HepG2 (cell line): ENCODE measurements around the gene PPP3R1. TPM values are rescaled to one million over a fixed set of nuclear protein-coding genes. Genes with fewer than 3 reads are reported as not detected.
A peak's percentile ranks its signal among the peaks of the same experiment; 100 is the strongest.

Source experiments
- CEBPB ChIP-seq: IDR thresholded peaks from 2 replicates; pipeline ENCODE4 v1.6.1; 2011; ENCODE audit warnings: low read depth, low read length, improper control_type of control experiment, borderline replicate concordance
- DPF2 ChIP-seq: sonication (generic); formaldehyde crosslinking; IDR thresholded peaks from 2 replicates; pipeline ENCODE4 v1.4.0; 2020; ENCODE audit warnings: mild to moderate bottlenecking, low read depth, missing genetic modification reagents, borderline replicate concordance
- GABPA ChIP-seq, 2 experiments: IDR thresholded peaks; 2 replicates each; pipeline ENCODE4 v1.6.1; 2011 to 2016; ENCODE audit warnings: low read depth in 2 of 2, low read length in 1 of 2, missing biosample characterization in 1 of 2, missing genetic modification characterization in 1 of 2
- MAFG ChIP-seq: sonication (generic); formaldehyde crosslinking; IDR thresholded peaks from 2 replicates; pipeline ENCODE4 v1.5.1; 2020; ENCODE audit warnings: mild to moderate bottlenecking, missing genetic modification reagents
- NFE2 ChIP-seq: sonication (generic); formaldehyde crosslinking; IDR thresholded peaks from 2 replicates; pipeline ENCODE4 v1.4.0; 2020; ENCODE audit warnings: missing genetic modification reagents
- POLR2AphosphoS5 ChIP-seq: IDR thresholded peaks from 2 replicates; pipeline ENCODE4 v1.6.1; 2012; ENCODE audit warnings: low read depth, low read length
- RELA ChIP-seq: sonication (generic); formaldehyde crosslinking; IDR thresholded peaks from 2 replicates; pipeline ENCODE4 v1.4.0; 2020; ENCODE audit warnings: missing genetic modification reagents
- SMC3 ChIP-seq: IDR thresholded peaks from 2 replicates; pipeline ENCODE4 v1.6.1; 2011; ENCODE audit warnings: low read length, improper control_type of control experiment
- TOE1 ChIP-seq: sonication (generic); formaldehyde crosslinking; IDR thresholded peaks from 2 replicates; pipeline ENCODE4 v1.4.0; 2020; ENCODE audit warnings: mild to moderate bottlenecking, missing genetic modification reagents
- ZKSCAN8 ChIP-seq: IDR thresholded peaks from 2 replicates; pipeline ENCODE4 v1.6.1; 2016; ENCODE audit warnings: borderline replicate concordance, missing genetic modification reagents, missing compliant biosample characterization
- ZNF589 ChIP-seq: sonication (generic); formaldehyde crosslinking; conservative IDR thresholded peaks from 2 replicates; pipeline ENCODE4 v1.8.0; 2022; ENCODE audit warnings: mild to moderate bottlenecking, moderate library complexity, missing genetic modification reagents
- polyA plus RNA-seq, 8 experiments: library from polyadenylated mRNA; depleted of rRNA in 3 of 8; stranded (reverse) in 7 of 8; unstranded in 1 of 8; fragments of >200 nt; fragmentation: Illumina TruSeq in 4 of 8; extraction: Trizol in 4 of 8; gene quantifications; 2 replicates each; pipeline versions ENCODE4 v1.2.1 to v1.2.3, GENCODE V29; 2011 to 2016; ENCODE audit warnings: low read depth in 4 of 8, missing spikeins in 1 of 8, mixed read lengths in 1 of 8; ENCODE audit not compliant: insufficient read depth in 1 of 8
- total RNA-seq, 5 experiments: library from RNA; depleted of rRNA; stranded (reverse); fragments of >200 nt; fragmentation: Illumina TruSeq; extraction: Trizol; gene quantifications; 2 replicates each; pipeline ENCODE4 v1.2.3, GENCODE V29; 2016; ENCODE audit warnings: low read depth in 1 of 5
- TF ChIP-seq, protein P1 (sequence below): sonication (generic); formaldehyde crosslinking; IDR thresholded peaks from 2 replicates; pipeline ENCODE4 v1.9.0; 2021; ENCODE audit warnings: mild to moderate bottlenecking, missing genetic modification reagents
- TF ChIP-seq, protein P2 (sequence below): sonication (generic); formaldehyde crosslinking; conservative IDR thresholded peaks from 2 replicates; pipeline ENCODE4 v1.4.0; 2020; ENCODE audit warnings: missing genetic modification reagents
- TF ChIP-seq, protein P3 (sequence below): sonication (generic); formaldehyde crosslinking; IDR thresholded peaks from 2 replicates; pipeline ENCODE4 v1.4.0; 2020; ENCODE audit warnings: mild to moderate bottlenecking, missing genetic modification reagents
- TF ChIP-seq, protein P4 (sequence below): sonication (generic); formaldehyde crosslinking; IDR thresholded peaks from 2 replicates; pipeline ENCODE4 v1.5.0; 2020; ENCODE audit warnings: mild to moderate bottlenecking, missing genetic modification reagents, borderline replicate concordance

Gene PPP3R1
- total and polyA plus RNA-seq, 2 of the 13 experiments (the other 11 are each of a cell fraction or from before 2014, with no cell fraction given), result 11.6 to 25.7 TPM

DNA sequence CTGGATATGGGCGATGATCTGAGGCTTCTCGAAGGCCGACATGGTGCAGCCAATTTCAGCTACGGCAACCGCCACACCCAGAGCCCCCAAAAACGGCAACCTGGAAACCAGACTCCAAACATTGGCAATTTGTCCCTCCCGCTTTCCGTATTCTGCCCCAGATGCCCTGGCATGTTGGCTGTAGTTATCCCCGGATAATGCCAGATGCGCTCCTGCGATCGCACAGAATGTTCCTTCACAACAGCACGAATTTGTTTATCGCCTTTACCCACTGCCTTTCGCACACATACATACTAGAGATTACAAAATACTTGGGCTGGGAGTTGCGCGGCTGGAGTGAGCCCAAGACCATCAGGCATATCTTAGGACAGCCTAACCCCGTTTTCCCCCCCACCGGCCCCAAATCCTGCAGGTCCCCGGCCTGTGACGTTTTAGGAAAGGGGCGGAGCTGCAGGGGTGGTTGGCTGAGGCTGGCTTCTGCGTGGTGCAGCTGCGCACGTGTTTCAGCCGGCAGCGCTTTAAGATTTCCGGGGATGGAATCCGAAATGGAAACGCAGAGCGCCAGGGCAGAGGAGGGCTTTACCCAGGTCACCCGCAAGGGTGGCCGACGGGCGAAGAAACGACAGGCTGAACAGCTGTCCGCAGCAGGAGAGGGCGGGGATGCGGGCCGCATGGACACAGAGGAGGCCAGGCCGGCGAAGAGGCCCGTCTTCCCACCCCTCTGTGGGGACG, 94.8 kb downstream of the PPP3R1 start, which contains the start of gene PNO1 (continued):
- TF ChIP-seq SMC3 (no peak; the same call in 1 of the 2 replicates), POLR2AphosphoS5 (peak; percentile 68), ZNF589 (peak; percentile 49; the same call in 1 of the 2 replicates), GABPA (IDR thresholded peaks at IDR 0.05; ENCODE audit: low read depth, low read length) (no peak), GABPA (CRISPR knock-in tag; IDR thresholded peaks at IDR 0.05; ENCODE audit: low read depth) (peak; percentile 62; the same call in 1 of the 2 replicates), MAFG (CRISPR knock-in tag) (0 out of 2 replicates have a peak, but pooled peaks have one; percentile 65), TOE1 (CRISPR knock-in tag) (no peak), ZKSCAN8 (CRISPR knock-in tag) (no peak; the same call in 1 of the 2 replicates), CEBPB (no peak), DPF2 (no peak), NFE2 (no peak), RELA (CRISPR knock-in tag) (no peak; the same call in 1 of the 2 replicates)
- TF ChIP-seq, protein P1, sequence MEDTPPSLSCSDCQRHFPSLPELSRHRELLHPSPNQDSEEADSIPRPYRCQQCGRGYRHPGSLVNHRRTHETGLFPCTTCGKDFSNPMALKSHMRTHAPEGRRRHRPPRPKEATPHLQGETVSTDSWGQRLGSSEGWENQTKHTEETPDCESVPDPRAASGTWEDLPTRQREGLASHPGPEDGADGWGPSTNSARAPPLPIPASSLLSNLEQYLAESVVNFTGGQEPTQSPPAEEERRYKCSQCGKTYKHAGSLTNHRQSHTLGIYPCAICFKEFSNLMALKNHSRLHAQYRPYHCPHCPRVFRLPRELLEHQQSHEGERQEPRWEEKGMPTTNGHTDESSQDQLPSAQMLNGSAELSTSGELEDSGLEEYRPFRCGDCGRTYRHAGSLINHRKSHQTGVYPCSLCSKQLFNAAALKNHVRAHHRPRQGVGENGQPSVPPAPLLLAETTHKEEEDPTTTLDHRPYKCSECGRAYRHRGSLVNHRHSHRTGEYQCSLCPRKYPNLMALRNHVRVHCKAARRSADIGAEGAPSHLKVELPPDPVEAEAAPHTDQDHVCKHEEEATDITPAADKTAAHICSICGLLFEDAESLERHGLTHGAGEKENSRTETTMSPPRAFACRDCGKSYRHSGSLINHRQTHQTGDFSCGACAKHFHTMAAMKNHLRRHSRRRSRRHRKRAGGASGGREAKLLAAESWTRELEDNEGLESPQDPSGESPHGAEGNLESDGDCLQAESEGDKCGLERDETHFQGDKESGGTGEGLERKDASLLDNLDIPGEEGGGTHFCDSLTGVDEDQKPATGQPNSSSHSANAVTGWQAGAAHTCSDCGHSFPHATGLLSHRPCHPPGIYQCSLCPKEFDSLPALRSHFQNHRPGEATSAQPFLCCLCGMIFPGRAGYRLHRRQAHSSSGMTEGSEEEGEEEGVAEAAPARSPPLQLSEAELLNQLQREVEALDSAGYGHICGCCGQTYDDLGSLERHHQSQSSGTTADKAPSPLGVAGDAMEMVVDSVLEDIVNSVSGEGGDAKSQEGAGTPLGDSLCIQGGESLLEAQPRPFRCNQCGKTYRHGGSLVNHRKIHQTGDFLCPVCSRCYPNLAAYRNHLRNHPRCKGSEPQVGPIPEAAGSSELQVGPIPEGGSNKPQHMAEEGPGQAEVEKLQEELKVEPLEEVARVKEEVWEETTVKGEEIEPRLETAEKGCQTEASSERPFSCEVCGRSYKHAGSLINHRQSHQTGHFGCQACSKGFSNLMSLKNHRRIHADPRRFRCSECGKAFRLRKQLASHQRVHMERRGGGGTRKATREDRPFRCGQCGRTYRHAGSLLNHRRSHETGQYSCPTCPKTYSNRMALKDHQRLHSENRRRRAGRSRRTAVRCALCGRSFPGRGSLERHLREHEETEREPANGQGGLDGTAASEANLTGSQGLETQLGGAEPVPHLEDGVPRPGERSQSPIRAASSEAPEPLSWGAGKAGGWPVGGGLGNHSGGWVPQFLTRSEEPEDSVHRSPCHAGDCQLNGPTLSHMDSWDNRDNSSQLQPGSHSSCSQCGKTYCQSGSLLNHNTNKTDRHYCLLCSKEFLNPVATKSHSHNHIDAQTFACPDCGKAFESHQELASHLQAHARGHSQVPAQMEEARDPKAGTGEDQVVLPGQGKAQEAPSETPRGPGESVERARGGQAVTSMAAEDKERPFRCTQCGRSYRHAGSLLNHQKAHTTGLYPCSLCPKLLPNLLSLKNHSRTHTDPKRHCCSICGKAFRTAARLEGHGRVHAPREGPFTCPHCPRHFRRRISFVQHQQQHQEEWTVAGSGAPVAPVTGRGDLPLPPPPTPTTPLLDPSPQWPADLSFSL (CRISPR knock-in tag), result no peak
- TF ChIP-seq, protein P2, sequence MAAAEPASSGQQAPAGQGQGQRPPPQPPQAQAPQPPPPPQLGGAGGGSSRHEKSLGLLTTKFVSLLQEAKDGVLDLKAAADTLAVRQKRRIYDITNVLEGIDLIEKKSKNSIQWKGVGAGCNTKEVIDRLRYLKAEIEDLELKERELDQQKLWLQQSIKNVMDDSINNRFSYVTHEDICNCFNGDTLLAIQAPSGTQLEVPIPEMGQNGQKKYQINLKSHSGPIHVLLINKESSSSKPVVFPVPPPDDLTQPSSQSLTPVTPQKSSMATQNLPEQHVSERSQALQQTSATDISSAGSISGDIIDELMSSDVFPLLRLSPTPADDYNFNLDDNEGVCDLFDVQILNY (CRISPR knock-in tag), result peak; percentile 84; the same call in 1 of the 2 replicates
- TF ChIP-seq, protein P3, sequence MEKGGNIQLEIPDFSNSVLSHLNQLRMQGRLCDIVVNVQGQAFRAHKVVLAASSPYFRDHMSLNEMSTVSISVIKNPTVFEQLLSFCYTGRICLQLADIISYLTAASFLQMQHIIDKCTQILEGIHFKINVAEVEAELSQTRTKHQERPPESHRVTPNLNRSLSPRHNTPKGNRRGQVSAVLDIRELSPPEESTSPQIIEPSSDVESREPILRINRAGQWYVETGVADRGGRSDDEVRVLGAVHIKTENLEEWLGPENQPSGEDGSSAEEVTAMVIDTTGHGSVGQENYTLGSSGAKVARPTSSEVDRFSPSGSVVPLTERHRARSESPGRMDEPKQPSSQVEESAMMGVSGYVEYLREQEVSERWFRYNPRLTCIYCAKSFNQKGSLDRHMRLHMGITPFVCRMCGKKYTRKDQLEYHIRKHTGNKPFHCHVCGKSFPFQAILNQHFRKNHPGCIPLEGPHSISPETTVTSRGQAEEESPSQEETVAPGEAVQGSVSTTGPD (CRISPR knock-in tag), result peak; percentile 71; the same call in 1 of the 2 replicates
- TF ChIP-seq, protein P4, sequence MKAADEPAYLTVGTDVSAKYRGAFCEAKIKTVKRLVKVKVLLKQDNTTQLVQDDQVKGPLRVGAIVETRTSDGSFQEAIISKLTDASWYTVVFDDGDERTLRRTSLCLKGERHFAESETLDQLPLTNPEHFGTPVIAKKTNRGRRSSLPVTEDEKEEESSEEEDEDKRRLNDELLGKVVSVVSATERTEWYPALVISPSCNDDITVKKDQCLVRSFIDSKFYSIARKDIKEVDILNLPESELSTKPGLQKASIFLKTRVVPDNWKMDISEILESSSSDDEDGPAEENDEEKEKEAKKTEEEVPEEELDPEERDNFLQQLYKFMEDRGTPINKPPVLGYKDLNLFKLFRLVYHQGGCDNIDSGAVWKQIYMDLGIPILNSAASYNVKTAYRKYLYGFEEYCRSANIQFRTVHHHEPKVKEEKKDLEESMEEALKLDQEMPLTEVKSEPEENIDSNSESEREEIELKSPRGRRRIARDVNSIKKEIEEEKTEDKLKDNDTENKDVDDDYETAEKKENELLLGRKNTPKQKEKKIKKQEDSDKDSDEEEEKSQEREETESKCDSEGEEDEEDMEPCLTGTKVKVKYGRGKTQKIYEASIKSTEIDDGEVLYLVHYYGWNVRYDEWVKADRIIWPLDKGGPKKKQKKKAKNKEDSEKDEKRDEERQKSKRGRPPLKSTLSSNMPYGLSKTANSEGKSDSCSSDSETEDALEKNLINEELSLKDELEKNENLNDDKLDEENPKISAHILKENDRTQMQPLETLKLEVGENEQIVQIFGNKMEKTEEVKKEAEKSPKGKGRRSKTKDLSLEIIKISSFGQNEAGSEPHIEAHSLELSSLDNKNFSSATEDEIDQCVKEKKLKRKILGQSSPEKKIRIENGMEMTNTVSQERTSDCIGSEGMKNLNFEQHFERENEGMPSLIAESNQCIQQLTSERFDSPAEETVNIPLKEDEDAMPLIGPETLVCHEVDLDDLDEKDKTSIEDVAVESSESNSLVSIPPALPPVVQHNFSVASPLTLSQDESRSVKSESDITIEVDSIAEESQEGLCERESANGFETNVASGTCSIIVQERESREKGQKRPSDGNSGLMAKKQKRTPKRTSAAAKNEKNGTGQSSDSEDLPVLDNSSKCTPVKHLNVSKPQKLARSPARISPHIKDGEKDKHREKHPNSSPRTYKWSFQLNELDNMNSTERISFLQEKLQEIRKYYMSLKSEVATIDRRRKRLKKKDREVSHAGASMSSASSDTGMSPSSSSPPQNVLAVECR (CRISPR knock-in tag), result peak; percentile 99
